ENCODE results near the gene FAM174B.
A peak's percentile ranks its signal among the peaks of the same experiment; 100 is the strongest.

FAM174B gene

DNA sequence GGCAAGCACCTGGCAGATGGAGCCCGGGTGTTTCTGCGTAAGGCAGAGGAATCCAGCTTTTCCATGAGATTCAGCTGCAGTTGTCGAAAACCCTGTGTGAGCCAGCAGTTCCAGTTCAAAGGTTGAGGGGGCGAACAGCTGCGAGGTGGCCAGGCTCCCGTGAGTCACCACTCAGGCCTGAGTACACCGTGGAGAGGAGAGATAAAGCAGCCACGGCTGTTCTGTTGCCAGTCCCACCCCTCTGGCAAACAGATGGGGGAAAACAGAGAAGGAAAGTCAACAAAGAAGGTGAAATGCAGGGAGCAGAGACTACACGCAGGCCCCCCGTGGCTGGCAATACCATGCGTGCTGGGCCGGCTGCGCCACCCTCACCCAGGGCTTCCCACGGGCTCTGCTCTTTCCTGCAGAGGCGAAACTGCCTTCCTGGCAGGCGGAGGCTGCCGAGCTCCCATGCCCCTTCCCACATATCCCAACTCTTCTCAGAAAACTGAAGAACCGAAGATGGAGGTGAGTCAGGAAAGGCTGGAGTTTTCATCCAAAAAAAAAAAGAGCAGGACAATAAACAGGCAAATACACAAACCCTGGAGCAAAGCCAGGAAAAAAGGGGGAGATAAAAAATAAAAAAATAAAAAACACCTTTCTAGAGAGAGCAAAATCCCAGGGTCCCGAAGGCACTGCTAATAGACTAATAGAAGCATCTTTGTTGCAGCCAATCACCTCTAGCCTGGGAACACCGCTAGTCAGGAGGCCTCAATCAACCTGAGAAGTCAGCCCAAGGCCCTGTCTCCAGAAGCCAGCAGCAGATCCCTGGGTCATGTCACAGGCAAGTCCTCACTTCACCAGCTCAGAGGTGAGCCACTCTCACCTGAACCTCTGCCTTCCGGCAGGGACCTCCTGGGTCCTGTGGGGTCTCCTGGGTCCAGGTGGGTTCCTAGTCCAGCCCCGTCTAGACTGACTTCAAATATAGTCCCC lies 37.7 kb downstream of the FAM174B start:
- in situ Hi-C loops (cut with HindIII; ENCODE audit: low sequenced_read_pairs) = no loop called here

DNA sequence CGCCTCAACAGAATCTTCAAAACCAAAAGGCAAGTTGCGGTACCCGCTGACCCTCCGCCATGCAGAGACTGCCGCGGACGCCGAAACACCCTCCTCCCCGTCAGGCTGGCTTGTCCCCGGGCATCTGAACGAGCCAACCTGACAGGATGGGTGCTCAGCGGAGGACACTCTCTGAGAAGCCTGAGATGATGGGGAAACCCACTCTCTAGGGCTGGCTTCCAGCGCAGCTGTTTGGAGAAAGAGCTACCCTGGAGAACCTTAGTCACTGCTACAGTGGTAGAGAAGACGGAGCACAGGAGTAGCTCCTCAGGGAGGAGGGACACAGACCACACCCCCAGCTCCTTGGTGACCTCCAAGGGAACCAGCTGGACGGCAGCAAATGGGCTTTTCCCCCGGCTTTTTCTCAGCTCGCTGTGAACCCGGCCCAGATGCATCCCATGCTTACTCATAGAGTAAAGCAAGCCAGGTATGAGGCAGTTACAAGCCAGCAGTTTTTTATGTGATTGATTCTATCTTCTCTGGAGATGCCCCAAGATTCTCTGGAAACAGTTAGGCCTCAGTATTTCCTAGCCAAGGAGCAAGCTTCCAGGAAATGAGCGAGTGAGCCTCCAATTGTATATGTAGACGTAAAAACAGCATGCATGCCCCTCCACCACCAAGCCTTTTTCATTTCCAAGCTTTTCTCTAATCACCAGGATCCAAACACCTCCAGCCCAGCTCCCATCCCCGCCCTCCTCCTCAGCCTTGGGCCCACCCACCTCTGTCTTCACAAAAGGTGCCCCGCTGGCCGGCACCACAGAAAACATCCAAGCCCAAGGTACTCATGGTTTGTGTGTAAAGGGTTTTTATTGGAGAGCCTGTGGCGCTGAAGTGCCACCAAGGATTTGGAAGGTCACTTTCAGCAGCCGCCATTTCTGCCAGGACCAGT lies 38.7 kb downstream of the FAM174B start:
- TF ChIP-seq, protein P1, sequence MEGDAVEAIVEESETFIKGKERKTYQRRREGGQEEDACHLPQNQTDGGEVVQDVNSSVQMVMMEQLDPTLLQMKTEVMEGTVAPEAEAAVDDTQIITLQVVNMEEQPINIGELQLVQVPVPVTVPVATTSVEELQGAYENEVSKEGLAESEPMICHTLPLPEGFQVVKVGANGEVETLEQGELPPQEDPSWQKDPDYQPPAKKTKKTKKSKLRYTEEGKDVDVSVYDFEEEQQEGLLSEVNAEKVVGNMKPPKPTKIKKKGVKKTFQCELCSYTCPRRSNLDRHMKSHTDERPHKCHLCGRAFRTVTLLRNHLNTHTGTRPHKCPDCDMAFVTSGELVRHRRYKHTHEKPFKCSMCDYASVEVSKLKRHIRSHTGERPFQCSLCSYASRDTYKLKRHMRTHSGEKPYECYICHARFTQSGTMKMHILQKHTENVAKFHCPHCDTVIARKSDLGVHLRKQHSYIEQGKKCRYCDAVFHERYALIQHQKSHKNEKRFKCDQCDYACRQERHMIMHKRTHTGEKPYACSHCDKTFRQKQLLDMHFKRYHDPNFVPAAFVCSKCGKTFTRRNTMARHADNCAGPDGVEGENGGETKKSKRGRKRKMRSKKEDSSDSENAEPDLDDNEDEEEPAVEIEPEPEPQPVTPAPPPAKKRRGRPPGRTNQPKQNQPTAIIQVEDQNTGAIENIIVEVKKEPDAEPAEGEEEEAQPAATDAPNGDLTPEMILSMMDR (IDR thresholded peaks at IDR 0.05; ENCODE audit: low read depth, low read length, missing control alignments) = no peak

More for the DNA sequence above, 37.7 kb downstream of the FAM174B start:
- H3K4me3 ChIP-seq (ENCODE audit: low read depth, low read length) = no peak overlapping the region
- TF ChIP-seq, protein P1 (IDR thresholded peaks at IDR 0.05; ENCODE audit: low read depth, low read length, missing control alignments) = no peak
- peak; percentile 66 for DNase-seq (ENCODE audit: low read depth)

DNA sequence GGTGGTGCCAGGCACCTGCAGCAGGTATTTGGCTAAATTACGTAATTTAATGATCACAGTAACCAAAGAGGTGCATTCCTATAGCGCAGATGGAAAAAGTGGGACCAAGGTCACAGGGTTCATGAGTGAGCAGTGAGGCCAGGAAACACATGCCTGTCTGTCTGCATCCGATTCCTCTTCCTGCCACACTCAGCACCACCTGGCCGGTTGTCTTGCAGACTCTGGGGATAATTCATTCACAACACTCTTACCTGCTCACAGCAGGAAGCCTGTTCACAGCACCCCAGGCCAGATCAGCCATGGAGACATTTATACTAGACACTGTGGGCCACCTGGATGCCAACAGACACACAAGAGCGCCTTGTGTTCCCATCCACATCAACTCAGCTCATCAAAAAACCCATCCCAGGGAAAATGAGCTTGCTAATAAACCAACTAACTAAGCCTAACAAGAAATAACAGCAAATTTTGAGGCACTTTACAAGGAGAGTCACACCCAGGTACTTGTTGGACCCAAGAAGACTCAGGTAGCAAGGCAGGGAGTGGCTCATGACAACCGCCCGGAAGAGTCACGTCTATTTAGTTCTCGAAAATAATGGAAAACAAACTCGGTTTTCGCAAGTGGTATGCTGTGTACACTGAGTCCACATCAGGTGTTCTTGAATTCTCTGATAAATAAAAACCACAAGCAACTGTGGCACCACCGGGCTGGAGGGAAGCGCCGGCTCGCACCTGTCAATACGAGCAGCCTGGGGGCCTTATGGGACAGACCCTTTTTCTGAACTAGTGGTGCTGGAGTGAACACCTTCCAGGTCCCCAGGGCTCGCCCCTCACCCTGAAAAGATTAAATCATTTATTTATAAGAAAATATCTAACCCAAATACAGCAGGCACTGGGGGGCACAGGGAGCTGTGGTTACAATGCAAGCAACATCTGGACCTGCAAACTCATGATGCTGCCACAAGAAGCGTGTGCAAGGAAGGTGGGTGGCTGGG lies 40.5 kb downstream of the FAM174B start:
- TF ChIP-seq, protein P1 (IDR thresholded peaks at IDR 0.05; ENCODE audit: low read depth, low read length, missing control alignments) = no peak
- H3K4me3 ChIP-seq (ENCODE audit: low read depth, low read length) = no peak overlapping the region
- DNase-seq (ENCODE audit: low read depth) = no peak
- in situ Hi-C loops (cut with HindIII; ENCODE audit: low sequenced_read_pairs) = no loop called here

More for the DNA sequence above, 38.7 kb downstream of the FAM174B start:
- no peak for DNase-seq (ENCODE audit: low read depth)
- in situ Hi-C loops (cut with HindIII; ENCODE audit: low sequenced_read_pairs) = no loop called here
- H3K4me3 ChIP-seq (ENCODE audit: low read depth, low read length) = no peak overlapping the region

DNA sequence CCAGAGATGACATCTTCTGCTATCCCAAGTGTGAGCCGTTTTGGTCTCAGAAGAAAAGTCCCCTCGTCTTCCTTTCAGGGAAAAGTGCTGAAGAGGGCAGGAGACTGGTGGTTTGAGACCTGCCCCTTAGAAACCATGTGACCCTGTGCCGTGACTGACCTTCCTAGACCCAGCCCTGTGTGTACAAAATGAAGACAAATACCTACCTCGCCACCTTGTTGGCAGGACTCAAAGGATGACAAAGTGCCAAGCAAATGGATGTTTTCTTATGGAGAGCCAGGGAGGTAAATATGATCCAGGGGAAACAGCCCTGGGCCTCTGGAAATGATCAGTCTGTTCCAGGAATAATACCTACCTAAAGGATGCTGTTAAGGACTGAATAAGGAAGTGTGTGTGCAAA lies 41.3 kb downstream of the FAM174B start:
- no peak for DNase-seq (ENCODE audit: low read depth)
- in situ Hi-C loops (cut with HindIII; ENCODE audit: low sequenced_read_pairs) = no loop called here
- TF ChIP-seq, protein P1 (IDR thresholded peaks at IDR 0.05; ENCODE audit: low read depth, low read length, missing control alignments) = no peak

DNA sequence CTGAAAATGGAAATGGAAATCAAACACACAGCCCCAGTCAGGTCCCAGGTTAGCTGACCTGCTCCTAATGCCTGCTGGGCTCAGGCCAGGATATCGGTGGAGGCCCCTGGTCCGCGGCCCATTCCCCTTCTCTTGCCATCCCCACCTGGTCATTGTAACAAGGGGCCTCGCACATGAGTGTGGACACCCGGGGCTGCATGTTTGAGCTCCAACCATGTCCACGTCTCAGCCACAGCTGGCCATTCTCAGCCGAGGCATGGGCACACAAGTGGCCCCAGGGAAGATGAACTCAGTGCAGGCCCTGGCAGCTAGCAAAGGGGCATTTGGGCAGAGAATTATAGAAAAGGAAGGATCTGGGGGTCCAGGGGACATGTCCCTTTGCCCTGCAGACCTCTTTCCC lies 41.7 kb downstream of the FAM174B start:
- no peak overlapping the region for H3K4me3 ChIP-seq (ENCODE audit: low read depth, low read length)
- in situ Hi-C loops (cut with HindIII; ENCODE audit: low sequenced_read_pairs) = no loop called here
- TF ChIP-seq, protein P1 (IDR thresholded peaks at IDR 0.05; ENCODE audit: low read depth, low read length, missing control alignments) = no peak
- no peak for DNase-seq (ENCODE audit: low read depth)

More for the DNA sequence above, 41.3 kb downstream of the FAM174B start:
- H3K4me3 ChIP-seq (ENCODE audit: low read depth, low read length) = no peak overlapping the region
